Lung (tissue), 12 donors: Measurements from ENCODE around the gene TUBB3. TPM values are rescaled to one million over a fixed set of nuclear protein-coding genes. Genes with fewer than 3 reads are reported as not detected.

Experiments used
- ATAC-seq: fragments of 200-7000 bp; cut with Tn5 transposase; one replicate; pipeline ENCODE4 v1.9.1; 2020; ENCODE audit warnings: moderate number of reproducible peaks; ENCODE audit not compliant: insufficient read depth, low FRiP score
- DNase-seq, 3 donors: peaks; one replicate each; pipeline ENCODE4 v3.0.0-alpha.2; 2013 to 2017
- H3K27ac ChIP-seq, 2 donors: one replicate each; pipeline ENCODE4 v1.5.1; 2013; ENCODE audit warnings: mild to moderate bottlenecking in 2 of 2, moderate library complexity in 2 of 2, control low read depth in 1 of 2, inconsistent platforms in 1 of 2, low read depth in 1 of 2, low read length in 1 of 2
- H3K27me3 ChIP-seq, 3 donors: one replicate each; pipeline ENCODE4 v1.5.1; 2013; ENCODE audit warnings: low read length in 2 of 3; ENCODE audit not compliant: control insufficient read depth in 3 of 3, insufficient read depth in 3 of 3
- H3K36me3 ChIP-seq, 4 donors: one replicate each; pipeline ENCODE4 v1.5.1; 2013; ENCODE audit warnings: low read length in 4 of 4, mild to moderate bottlenecking in 1 of 4, moderate library complexity in 1 of 4; ENCODE audit not compliant: control insufficient read depth in 4 of 4, insufficient read depth in 4 of 4
- H3K4me1 ChIP-seq, 5 donors: one replicate each; pipeline ENCODE4 v1.5.1; 2013; ENCODE audit warnings: low read length in 5 of 5, mild to moderate bottlenecking in 2 of 5, moderate library complexity in 1 of 5; ENCODE audit not compliant: control insufficient read depth in 5 of 5, insufficient read depth in 5 of 5
- H3K4me3 ChIP-seq: one replicate; pipeline ENCODE4 v1.5.1; 2013; ENCODE audit warnings: mild to moderate bottlenecking, control low read depth, moderate library complexity
- H3K9ac ChIP-seq, 2 donors: one replicate each; pipeline ENCODE4 v1.5.1; 2013; ENCODE audit warnings: low read length in 2 of 2, control low read depth in 1 of 2; ENCODE audit not compliant: insufficient read depth in 1 of 2
- H3K9me3 ChIP-seq, 4 donors: one replicate each; pipeline ENCODE4 v1.5.1; 2013; ENCODE audit warnings: low read length in 3 of 4, mild to moderate bottlenecking in 1 of 4, moderate library complexity in 1 of 4; ENCODE audit not compliant: control insufficient read depth in 4 of 4, insufficient read depth in 3 of 4
- WGBS, 2 donors: extraction: QIAGEN DNeasy Blood & Tissue Kit; methylation state at CpG; one replicate each; pipeline ENCODE4 v1.1.7; 2013; 5-methylcytosine and 5-hydroxymethylcytosine counted together
- polyA plus RNA-seq, 2 donors: library from polyadenylated mRNA; stranded (reverse); fragments of 200-250 nt; gene quantifications; one replicate each; pipeline ENCODE4 v1.2.1, GENCODE V29; 2013
- total RNA-seq, 2 donors: library from RNA; depleted of rRNA in 1 of 2; stranded (reverse); fragments of >200 nt in 1 of 2; gene quantifications; one replicate each; pipeline ENCODE4 v1.2.1, GENCODE V29; 2014 to 2021
- TF ChIP-seq, protein P1 (sequence below): IDR thresholded peaks from 2 replicates; pipeline ENCODE4 v1.5.1; 2012; ENCODE audit warnings: mild to moderate bottlenecking; ENCODE audit errors: control extremely low read depth, extremely low read depth
- donor health status: control.
- donor health status: control.
- donor health status: Bipolar disorder and iron deficiency.
- donor health status: healthy.
- donor health status: DM: yes; HTN: yes; CAD: no.

The TUBB3 gene
- total and polyA plus RNA-seq, 4 donors: 1.3 to 15.6 (median 8.9) TPM

DNA sequence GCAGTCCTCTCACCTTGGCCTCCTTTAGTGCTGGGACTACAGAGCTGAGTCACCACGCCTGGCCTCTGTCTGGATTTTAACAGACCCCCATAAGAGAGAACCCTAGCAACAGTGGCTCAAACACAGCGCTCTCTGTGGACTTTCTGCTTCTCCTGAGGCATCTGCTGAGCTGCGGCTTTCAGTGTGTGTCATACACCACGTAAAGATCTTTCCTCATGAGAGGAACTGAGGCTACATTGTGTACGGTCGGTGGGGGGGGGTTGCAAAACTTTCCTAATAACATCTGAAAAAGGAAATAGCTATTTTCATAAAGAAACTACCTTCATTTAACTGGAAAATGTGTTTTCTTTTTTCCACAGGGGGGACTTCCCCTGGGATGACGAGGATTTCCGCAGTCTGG lies 58.3 kb downstream of the TUBB3 start:
- ATAC-seq: no peak
- peaks cover 21 to 51% (median 25%) of the 10 kb centered on the region in 4 donors for H3K36me3 ChIP-seq

DNA sequence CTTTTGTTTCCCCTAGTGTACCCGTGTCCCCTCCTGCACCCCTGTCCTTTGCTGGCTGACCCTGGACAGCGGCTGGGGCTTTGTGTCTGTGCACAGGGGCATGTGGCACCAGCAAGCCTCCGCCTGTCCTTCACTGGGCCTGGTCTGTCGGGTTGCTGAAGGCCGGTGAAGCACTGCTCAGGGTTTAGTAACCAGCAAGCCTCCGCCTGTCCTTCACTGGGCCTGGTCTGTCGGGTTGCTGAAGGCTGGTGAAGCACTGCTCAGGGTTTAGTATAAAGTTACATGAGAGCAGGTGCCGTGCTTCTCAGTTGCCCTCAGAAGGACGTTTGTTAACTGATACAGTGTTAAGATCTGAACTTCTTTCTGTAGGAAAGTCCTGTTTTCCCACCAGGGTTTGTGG lies 59.2 kb downstream of the TUBB3 start:
- Histone ChIP-seq H3K4me3 (no peak overlapping the region), H3K9me3 (peaks cover 0 to 2% (median 0%) of the 10 kb centered on the region in 4 donors), H3K9ac (no peak overlapping the region), H3K4me1 (no peaks in the 10 kb centered on the region), H3K36me3 (peaks cover 26 to 59% (median 30%) of the 10 kb centered on the region in 4 donors), H3K27me3 (no peaks in the 10 kb centered on the region), H3K27ac (no peak overlapping the region)
- no peak for DNase-seq
- ATAC-seq: no peak
- WGBS, 2 donors: 97 to 98% methylated on average over 9 of the region's 9 CpGs
- TF ChIP-seq, protein P1, sequence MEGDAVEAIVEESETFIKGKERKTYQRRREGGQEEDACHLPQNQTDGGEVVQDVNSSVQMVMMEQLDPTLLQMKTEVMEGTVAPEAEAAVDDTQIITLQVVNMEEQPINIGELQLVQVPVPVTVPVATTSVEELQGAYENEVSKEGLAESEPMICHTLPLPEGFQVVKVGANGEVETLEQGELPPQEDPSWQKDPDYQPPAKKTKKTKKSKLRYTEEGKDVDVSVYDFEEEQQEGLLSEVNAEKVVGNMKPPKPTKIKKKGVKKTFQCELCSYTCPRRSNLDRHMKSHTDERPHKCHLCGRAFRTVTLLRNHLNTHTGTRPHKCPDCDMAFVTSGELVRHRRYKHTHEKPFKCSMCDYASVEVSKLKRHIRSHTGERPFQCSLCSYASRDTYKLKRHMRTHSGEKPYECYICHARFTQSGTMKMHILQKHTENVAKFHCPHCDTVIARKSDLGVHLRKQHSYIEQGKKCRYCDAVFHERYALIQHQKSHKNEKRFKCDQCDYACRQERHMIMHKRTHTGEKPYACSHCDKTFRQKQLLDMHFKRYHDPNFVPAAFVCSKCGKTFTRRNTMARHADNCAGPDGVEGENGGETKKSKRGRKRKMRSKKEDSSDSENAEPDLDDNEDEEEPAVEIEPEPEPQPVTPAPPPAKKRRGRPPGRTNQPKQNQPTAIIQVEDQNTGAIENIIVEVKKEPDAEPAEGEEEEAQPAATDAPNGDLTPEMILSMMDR: no peak

More for the DNA sequence above, 58.3 kb downstream of the TUBB3 start:
- WGBS, 2 donors: 80 to 87% methylated on average over 8 of the region's 8 CpGs
- H3K4me1 ChIP-seq: no peaks in the 10 kb centered on the region
- TF ChIP-seq, protein P1: no peak
- H3K27me3 ChIP-seq: no peaks in the 10 kb centered on the region
- no peak overlapping the region for H3K9ac ChIP-seq
- H3K4me3 ChIP-seq: no peak overlapping the region
- no peak overlapping the region for H3K27ac ChIP-seq
- DNase-seq: no peak
- H3K9me3 ChIP-seq: peaks cover 0 to 2% (median 0%) of the 10 kb centered on the region in 4 donors

DNA sequence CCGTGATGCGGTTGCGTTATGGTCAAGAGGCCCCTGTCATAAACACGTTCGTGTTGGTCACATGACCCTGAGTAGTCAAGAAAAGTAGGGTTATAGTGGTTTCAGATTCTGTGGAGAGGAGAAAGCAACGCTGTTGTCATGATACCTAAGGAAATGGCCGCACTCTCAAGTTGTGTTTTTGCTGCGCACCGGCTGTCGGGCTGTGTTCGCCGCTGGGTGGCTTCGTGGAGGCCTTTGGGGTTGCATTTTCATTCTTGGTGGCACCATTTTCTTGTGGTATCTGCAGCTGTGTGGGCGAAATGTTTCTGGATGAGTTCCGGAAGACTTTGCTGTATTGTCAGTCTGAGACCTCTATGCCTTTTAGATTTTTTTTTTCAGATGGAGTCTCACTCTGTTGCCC lies 60.4 kb downstream of the TUBB3 start:
- H3K27me3 ChIP-seq: no peaks in the 10 kb centered on the region
- H3K27ac ChIP-seq: no peak overlapping the region
- ATAC-seq (no peak), DNase-seq (no peak)
- H3K4me3 ChIP-seq: no peak overlapping the region
- no peaks in the 10 kb centered on the region for H3K4me1 ChIP-seq
- TF ChIP-seq, protein P1: no peak
- H3K36me3 ChIP-seq: peaks cover 23 to 51% (median 27%) of the 10 kb centered on the region in 4 donors
- 83 to 91% methylated on average over 15 of the region's 15 CpGs for WGBS, 2 donors
- no peaks in the 10 kb centered on the region for H3K9me3 ChIP-seq
- no peak overlapping the region for H3K9ac ChIP-seq

DNA sequence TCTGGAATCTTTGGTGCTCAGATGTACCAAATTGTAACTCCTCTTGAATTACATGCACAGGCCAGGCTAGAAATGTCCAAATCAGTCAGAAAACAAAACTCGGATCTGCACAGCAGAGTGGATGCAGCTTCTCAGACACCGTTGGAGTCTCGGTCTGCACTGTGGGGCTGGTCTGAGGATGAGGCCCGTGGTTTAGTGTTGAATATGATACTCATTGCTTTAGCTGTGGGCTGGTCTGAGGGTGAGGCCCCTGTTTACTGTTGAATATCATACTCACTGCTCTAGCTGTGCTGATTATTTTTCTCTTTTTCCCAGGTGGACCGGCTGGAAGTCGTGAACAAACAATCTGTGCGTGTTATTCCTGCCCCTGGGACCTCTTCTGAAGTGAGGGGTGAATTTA lies 61.1 kb downstream of the TUBB3 start:
- 87 to 95% methylated on average over 7 of the region's 7 CpGs for WGBS, 2 donors
- no peak overlapping the region for H3K27ac ChIP-seq
- H3K4me1 ChIP-seq: no peaks in the 10 kb centered on the region
- no peaks in the 10 kb centered on the region for H3K9me3 ChIP-seq
- ATAC-seq (no peak), DNase-seq (no peak)
- TF ChIP-seq, protein P1: no peak
- no peak overlapping the region for H3K4me3 ChIP-seq
- H3K27me3 ChIP-seq: no peaks in the 10 kb centered on the region
- H3K9ac ChIP-seq: no peak overlapping the region
- H3K36me3 ChIP-seq: peaks cover 23 to 49% (median 29%) of the 10 kb centered on the region in 4 donors
